NCI-H1694 treated with DMSO at 0.1 percent for 48 hours (cell line): ENCODE results near the gene PTPRK.
"Not testable (repeated sequence)": the region's sequence is repeated elsewhere in the genome, so short reads cannot be mapped to it uniquely, and the experiment has no call there.

Source experiments
- DNase-seq: peaks from one replicate; lab custom pipeline; 2025; lab: John Stamatoyannopoulos, UW

Gene PTPRK

GRCh38 chr6:127956260-127956888 lies 564.0 kb downstream of the PTPRK start:
- no peak for DNase-seq

GRCh38 chr6:127954082-127954481 lies 566.3 kb downstream of the PTPRK start:
- no peak for DNase-seq

- DNase-seq = peak; percentile 10
Measured at GRCh38 chr6:127952831-127953230, 567.6 kb downstream of the PTPRK start.

- no peak for DNase-seq
Measured at GRCh38 chr6:127952176-127952575, 568.2 kb downstream of the PTPRK start.

- no peak for DNase-seq
Measured at GRCh38 chr6:127951172-127951917, 569.1 kb downstream of the PTPRK start.

- no peak for DNase-seq
Measured at GRCh38 chr6:127950566-127951145, 569.7 kb downstream of the PTPRK start.

GRCh38 chr6:127949251-127949650 lies 571.1 kb downstream of the PTPRK start:
- no peak for DNase-seq

- no peak for DNase-seq
Measured at GRCh38 chr6:127946388-127946787, 574.0 kb downstream of the PTPRK start.

- no peak for DNase-seq
Measured at GRCh38 chr6:127945434-127946097, 574.8 kb downstream of the PTPRK start.

- no peak for DNase-seq
Measured at GRCh38 chr6:127941228-127941627, 579.2 kb downstream of the PTPRK start.

- DNase-seq = no peak
Measured at GRCh38 chr6:127939442-127940066, 580.8 kb downstream of the PTPRK start.

GRCh38 chr6:127938701-127939100 lies 581.7 kb downstream of the PTPRK start:
- DNase-seq = no peak

GRCh38 chr6:127937747-127938146 lies 582.7 kb downstream of the PTPRK start:
- DNase-seq = no peak

- no peak for DNase-seq
Measured at GRCh38 chr6:127937102-127937501, 583.3 kb downstream of the PTPRK start.

GRCh38 chr6:127934956-127935355 lies 585.4 kb downstream of the PTPRK start:
- DNase-seq = no peak

- DNase-seq = no peak
Measured at GRCh38 chr6:127933852-127934840, 586.3 kb downstream of the PTPRK start.

- DNase-seq = no peak
Measured at GRCh38 chr6:127933137-127933536, 587.3 kb downstream of the PTPRK start.

GRCh38 chr6:127932708-127933107 lies 587.7 kb downstream of the PTPRK start:
- no peak for DNase-seq

GRCh38 chr6:127926441-127926840 lies 594.0 kb downstream of the PTPRK start:
- not testable (repeated sequence) for DNase-seq

- no peak for DNase-seq
Measured at GRCh38 chr6:127924440-127924839, 596.0 kb downstream of the PTPRK start.

- DNase-seq = no peak
Measured at GRCh38 chr6:127924031-127924430, 596.4 kb downstream of the PTPRK start.
